Measurements from ENCODE around the gene CAND2.

DNA sequence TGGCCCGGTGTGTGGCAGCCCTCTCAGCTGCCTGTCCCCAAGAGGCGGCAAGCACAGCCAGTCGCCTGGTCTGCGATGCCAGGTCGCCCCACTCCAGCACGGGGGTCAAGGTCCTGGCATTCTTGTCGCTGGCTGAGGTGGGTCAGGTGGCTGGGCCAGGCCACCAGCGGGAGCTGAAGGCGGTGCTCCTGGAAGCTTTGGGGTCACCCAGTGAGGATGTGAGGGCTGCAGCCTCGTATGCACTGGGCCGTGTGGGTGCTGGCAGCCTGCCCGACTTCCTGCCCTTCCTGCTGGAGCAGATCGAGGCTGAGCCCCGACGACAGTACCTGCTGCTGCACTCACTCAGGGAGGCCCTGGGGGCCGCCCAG, 20.8 kb downstream of the CAND2 start:
- TF ChIP-seq POLR2A (IDR thresholded peaks at IDR 0.05; ENCODE audit: low read depth, low read length) (no peak), SIX5 (IDR thresholded peaks at IDR 0.05; ENCODE audit: low read depth, low read length, severe bottlenecking) (no peak), MXI1 (IDR thresholded peaks at IDR 0.05; ENCODE audit: low read depth, low read length) (no peak), SREBF2 (IDR thresholded peaks at IDR 0.05; ENCODE audit: low read length) (no peak), ZNF384 (IDR thresholded peaks at IDR 0.05; ENCODE audit: borderline replicate concordance, low read depth, low read length) (no peak), CHD4 (IDR thresholded peaks at IDR 0.05) (no peak), SIN3A (IDR thresholded peaks at IDR 0.05; ENCODE audit: low read depth, low read length) (no peak), EP300 (IDR thresholded peaks at IDR 0.05; ENCODE audit: borderline replicate concordance in 1 of 2, control insufficient read depth in 1 of 2, low read depth in 2 of 2, low read length in 2 of 2) (no peak)
- TF ChIP-seq, protein P1, sequence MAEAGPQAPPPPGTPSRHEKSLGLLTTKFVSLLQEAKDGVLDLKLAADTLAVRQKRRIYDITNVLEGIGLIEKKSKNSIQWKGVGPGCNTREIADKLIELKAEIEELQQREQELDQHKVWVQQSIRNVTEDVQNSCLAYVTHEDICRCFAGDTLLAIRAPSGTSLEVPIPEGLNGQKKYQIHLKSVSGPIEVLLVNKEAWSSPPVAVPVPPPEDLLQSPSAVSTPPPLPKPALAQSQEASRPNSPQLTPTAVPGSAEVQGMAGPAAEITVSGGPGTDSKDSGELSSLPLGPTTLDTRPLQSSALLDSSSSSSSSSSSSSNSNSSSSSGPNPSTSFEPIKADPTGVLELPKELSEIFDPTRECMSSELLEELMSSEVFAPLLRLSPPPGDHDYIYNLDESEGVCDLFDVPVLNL (IDR thresholded peaks at IDR 0.05; ENCODE audit: low read depth, low read length) = no peak
- TF ChIP-seq, protein P2, sequence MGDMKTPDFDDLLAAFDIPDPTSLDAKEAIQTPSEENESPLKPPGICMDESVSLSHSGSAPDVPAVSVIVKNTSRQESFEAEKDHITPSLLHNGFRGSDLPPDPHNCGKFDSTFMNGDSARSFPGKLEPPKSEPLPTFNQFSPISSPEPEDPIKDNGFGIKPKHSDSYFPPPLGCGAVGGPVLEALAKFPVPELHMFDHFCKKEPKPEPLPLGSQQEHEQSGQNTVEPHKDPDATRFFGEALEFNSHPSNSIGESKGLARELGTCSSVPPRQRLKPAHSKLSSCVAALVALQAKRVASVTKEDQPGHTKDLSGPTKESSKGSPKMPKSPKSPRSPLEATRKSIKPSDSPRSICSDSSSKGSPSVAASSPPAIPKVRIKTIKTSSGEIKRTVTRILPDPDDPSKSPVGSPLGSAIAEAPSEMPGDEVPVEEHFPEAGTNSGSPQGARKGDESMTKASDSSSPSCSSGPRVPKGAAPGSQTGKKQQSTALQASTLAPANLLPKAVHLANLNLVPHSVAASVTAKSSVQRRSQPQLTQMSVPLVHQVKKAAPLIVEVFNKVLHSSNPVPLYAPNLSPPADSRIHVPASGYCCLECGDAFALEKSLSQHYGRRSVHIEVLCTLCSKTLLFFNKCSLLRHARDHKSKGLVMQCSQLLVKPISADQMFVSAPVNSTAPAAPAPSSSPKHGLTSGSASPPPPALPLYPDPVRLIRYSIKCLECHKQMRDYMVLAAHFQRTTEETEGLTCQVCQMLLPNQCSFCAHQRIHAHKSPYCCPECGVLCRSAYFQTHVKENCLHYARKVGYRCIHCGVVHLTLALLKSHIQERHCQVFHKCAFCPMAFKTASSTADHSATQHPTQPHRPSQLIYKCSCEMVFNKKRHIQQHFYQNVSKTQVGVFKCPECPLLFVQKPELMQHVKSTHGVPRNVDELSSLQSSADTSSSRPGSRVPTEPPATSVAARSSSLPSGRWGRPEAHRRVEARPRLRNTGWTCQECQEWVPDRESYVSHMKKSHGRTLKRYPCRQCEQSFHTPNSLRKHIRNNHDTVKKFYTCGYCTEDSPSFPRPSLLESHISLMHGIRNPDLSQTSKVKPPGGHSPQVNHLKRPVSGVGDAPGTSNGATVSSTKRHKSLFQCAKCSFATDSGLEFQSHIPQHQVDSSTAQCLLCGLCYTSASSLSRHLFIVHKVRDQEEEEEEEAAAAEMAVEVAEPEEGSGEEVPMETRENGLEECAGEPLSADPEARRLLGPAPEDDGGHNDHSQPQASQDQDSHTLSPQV (IDR thresholded peaks at IDR 0.05) = no peak

Measured in GM12878 (cell line).